GM23248 (cell line): Measurements from ENCODE around the gene ATP9A. TPM values are rescaled to one million over a fixed set of nuclear protein-coding genes. Genes with fewer than 3 reads are reported as not detected.
A peak's percentile ranks its signal among the peaks of the same experiment; 100 is the strongest.

ENCODE experiments used
- DNase-seq: peaks from one replicate; pipeline ENCODE4 v3.0.0-alpha.2; 2015
- H2AFZ ChIP-seq: fragments of 200-600 bp; sonication (generic); 2 replicates; pipeline ENCODE4 v1.6.1; 2016; ENCODE audit warnings: antibody characterized with exemption
- H3F3A ChIP-seq: fragments of 200-600 bp; sonication (generic); 2 replicates; pipeline ENCODE4 v1.6.1; 2016; ENCODE audit warnings: mild to moderate bottlenecking, antibody characterized with exemption, mixed run types; ENCODE audit not compliant: insufficient read depth
- H3K27ac ChIP-seq: fragments of 200-600 bp; sonication (generic); 2 replicates; pipeline ENCODE4 v1.5.1; 2016; ENCODE audit warnings: mild to moderate bottlenecking
- H3K27me3 ChIP-seq: fragments of 200-600 bp; sonication (generic); replicated peaks from 2 replicates; pipeline ENCODE4 v1.6.1; 2016; ENCODE audit warnings: mild to moderate bottlenecking; ENCODE audit not compliant: insufficient read depth
- H3K36me3 ChIP-seq: fragments of 200-600 bp; sonication (generic); 2 replicates; pipeline ENCODE4 v1.6.1; 2016; ENCODE audit warnings: low read depth, mild to moderate bottlenecking
- H3K4me1 ChIP-seq: fragments of 200-600 bp; sonication (generic); 2 replicates; pipeline ENCODE4 v1.6.1; 2016; ENCODE audit warnings: mild to moderate bottlenecking; ENCODE audit not compliant: insufficient read depth
- H3K4me2 ChIP-seq: fragments of 200-600 bp; sonication (generic); one replicate; pipeline ENCODE4 v1.6.1; 2016; ENCODE audit warnings: mild to moderate bottlenecking; ENCODE audit not compliant: unreplicated experiment
- H3K4me3 ChIP-seq: fragments of 200-600 bp; sonication (generic); 2 replicates; pipeline ENCODE4 v1.5.1; 2016; ENCODE audit warnings: mild to moderate bottlenecking
- H3K79me2 ChIP-seq: fragments of 200-600 bp; sonication (generic); 2 replicates; pipeline ENCODE4 v1.6.1; 2016; ENCODE audit warnings: mild to moderate bottlenecking; ENCODE audit not compliant: insufficient read depth
- H3K9ac ChIP-seq: fragments of 200-600 bp; sonication (generic); 2 replicates; pipeline ENCODE4 v1.6.1; 2016; ENCODE audit warnings: mild to moderate bottlenecking
- H3K9me2 ChIP-seq: fragments of 200-600 bp; sonication (generic); 2 replicates; pipeline ENCODE4 v1.6.1; 2016; ENCODE audit warnings: mixed run types, mild to moderate bottlenecking, moderate library complexity; ENCODE audit not compliant: insufficient read depth
- H3K9me3 ChIP-seq: fragments of 200-600 bp; sonication (generic); one replicate; pipeline ENCODE4 v1.6.1; 2017; ENCODE audit warnings: low read depth
- H4K20me1 ChIP-seq: fragments of 200-600 bp; sonication (generic); 2 replicates; pipeline ENCODE4 v1.6.0; 2016; ENCODE audit not compliant: insufficient read depth
- EZH2 ChIP-seq: fragments of 200-600 bp; sonication (generic); IDR thresholded peaks from 2 replicates; pipeline ENCODE4 v1.6.1; 2018; ENCODE audit warnings: antibody characterized with exemption, mild to moderate bottlenecking; ENCODE audit not compliant: insufficient read depth, poor library complexity, severe bottlenecking
- EZH2phosphoT487 ChIP-seq: fragments of 200-600 bp; sonication (generic); IDR thresholded peaks from 2 replicates; pipeline ENCODE4 v1.6.1; 2018; ENCODE audit warnings: antibody characterized with exemption, moderate library complexity, mild to moderate bottlenecking, low read depth; ENCODE audit not compliant: insufficient read depth
- WGBS, 2 experiments: methylation state at CpG; one replicate each; pipeline ENCODE4 v1.1.6; 2015 to 2017; ENCODE audit warnings: low lambda C conversion rate in 2 of 2, low coverage in 1 of 2; ENCODE audit errors: missing lambda C conversion rate in 2 of 2; 5-methylcytosine and 5-hydroxymethylcytosine counted together
- in situ Hi-C: fragments of 300-500 bp; cut with MboI; formaldehyde crosslinking; loops from 2 replicates; pipeline ENCODE4 v1.15.0; 2020
- polyA plus RNA-seq: library from polyadenylated mRNA; unstranded; fragments of >200 nt; fragmentation: Nextera tagmentation; extraction: Ambion mirVana; gene quantifications from 2 replicates; pipeline ENCODE4 v1.2.1, GENCODE V29; 2016
- total RNA-seq: library from RNA; depleted of rRNA; stranded (reverse); fragments of >200 nt; shearing (Covaris generic); gene quantifications from 2 replicates; pipeline ENCODE4 v1.2.3, GENCODE V29; 2014

Gene ATP9A
- total and polyA plus RNA-seq, 2 experiments from 2014 or later = 6.9 to 15.9 TPM

DNA sequence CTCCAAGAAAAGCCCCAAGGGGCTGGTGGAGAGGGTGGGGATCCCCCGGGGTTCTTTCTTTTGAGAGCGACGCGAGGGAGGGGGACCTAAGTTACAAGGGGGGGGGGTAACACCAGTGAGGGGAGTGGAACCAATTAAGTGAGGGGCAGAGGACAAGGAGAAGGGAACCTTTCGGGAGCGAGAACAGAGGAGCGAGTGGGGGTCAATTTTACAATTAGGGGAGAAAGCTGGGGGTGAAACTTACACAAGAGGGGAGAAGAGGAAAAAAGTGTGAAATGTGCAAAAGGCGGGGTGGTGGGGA is 33.6 kb upstream of the ATP9A start:
- Histone ChIP-seq H3K9me2 (no peaks in the 10 kb centered on the region), H3K4me1 (0 out of 2 replicates have a peak, but pooled peaks cover 5% of the 10 kb centered on the region), H2AFZ (peak overlapping the region; percentile 89), H3K4me2 (peak overlapping the region; percentile 85), H4K20me1 (no peaks in the 10 kb centered on the region), H3K79me2 (no peaks in the 10 kb centered on the region), H3K27me3 (peaks cover 40% of the 10 kb centered on the region), H3K27ac (no peak overlapping the region), H3K9ac (no peak overlapping the region), H3K36me3 (no peaks in the 10 kb centered on the region), H3K4me3 (peak overlapping the region; percentile 75), H3K9me3 (no peaks in the 10 kb centered on the region), H3F3A (0 out of 2 replicates have a peak, but pooled peaks cover 10% of the 10 kb centered on the region)
- 9% methylated on average over 8 of the region's 8 CpGs; no CpG with 5 or more reads in 1 of the 2 experiments for WGBS, 2 experiments
- in situ Hi-C loops = no loop called here
- no peak for DNase-seq
- TF ChIP-seq EZH2 = no peak

DNA sequence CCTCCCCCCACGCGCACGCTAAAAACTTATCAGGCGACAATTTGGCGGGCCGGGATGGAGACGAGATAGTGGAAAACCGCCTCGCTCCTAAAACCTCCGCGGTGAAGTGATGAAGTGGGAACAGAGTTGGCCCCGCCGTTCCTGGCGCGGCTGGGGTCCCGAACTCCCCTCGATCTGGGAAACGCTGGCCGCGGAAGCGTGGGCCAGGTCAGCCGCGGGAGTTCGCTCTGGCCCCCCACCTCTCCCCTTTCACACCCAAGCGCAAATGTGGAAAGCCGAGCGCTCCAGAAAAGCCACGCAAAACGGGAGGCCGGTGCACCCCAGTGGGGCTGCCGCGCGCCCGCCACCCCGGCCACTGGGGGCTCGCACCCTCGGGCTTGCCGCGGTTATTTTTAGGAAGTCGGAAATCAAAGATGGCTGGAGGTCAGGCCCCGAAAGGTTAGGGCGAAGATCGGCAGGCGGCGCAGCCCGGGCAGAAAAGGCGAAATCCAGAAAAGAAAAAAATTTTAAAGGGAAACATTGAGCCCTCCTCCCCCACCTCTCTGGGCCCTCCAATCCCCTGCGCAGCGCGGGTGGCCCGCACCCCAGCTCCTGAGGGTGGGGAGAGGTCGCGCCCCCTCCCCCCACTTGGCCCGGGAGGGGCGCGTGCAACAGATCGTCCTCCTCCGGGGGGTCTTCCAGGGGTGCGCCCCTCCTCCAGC is 33.1 kb upstream of the ATP9A start:
- Histone ChIP-seq H3K27me3 (peaks cover 40% of the 10 kb centered on the region), H3K9ac (0 out of 2 replicates have a peak overlapping the region, but pooled peaks have one; percentile 24), H3K9me3 (no peaks in the 10 kb centered on the region), H3F3A (0 out of 2 replicates have a peak, but pooled peaks cover 10% of the 10 kb centered on the region), H3K79me2 (no peaks in the 10 kb centered on the region), H3K4me1 (0 out of 2 replicates have a peak, but pooled peaks cover 5% of the 10 kb centered on the region), H2AFZ (peak overlapping the region; percentile 89), H3K27ac (no peak overlapping the region), H4K20me1 (no peaks in the 10 kb centered on the region), H3K36me3 (no peaks in the 10 kb centered on the region), H3K4me3 (peak overlapping the region; percentile 75), H3K4me2 (peak overlapping the region; percentile 85), H3K9me2 (no peaks in the 10 kb centered on the region)
- in situ Hi-C loops = no loop called here
- peak; percentile 38 for DNase-seq
- WGBS, 2 experiments = 1 to 3% methylated on average over 51 to 59 of the region's 59 CpGs
- TF ChIP-seq EZH2phosphoT487 (0 out of 2 replicates have a peak, but pooled peaks have one; percentile 19), EZH2 (peak; percentile 49)

DNA sequence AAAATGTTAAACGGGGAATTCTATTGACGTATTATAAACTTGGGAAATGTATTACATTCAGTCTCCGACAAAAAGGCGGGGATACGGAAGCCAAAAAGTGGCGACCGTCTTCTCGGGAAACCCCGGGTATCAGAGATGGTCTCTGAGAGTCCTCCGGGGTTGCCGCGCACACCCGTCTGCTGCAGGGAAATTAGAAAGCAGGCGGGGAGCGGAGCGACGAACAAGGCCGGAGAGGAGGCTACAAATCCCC is 32.6 kb upstream of the ATP9A start:
- TF ChIP-seq EZH2 (no peak), EZH2phosphoT487 (no peak)
- H3K9ac ChIP-seq = no peak overlapping the region
- in situ Hi-C loops = no loop called here

GRCh38 chr20:51800060-51800871 is 32.1 kb upstream of the ATP9A start:
- in situ Hi-C loops = no loop called here
- whole genome bisulfite sequencing, 2 experiments = 1% methylated on average over 34 to 44 of the region's 44 CpGs
- Histone ChIP-seq H3K9me2 (no peaks in the 10 kb centered on the region), H3K27me3 (peaks cover 40% of the 10 kb centered on the region), H4K20me1 (no peaks in the 10 kb centered on the region), H2AFZ (peak overlapping the region; percentile 89), H3K36me3 (no peaks in the 10 kb centered on the region), H3K27ac (no peak overlapping the region), H3K4me2 (peak overlapping the region; percentile 85), H3K9ac (no peak overlapping the region), H3K9me3 (no peaks in the 10 kb centered on the region), H3K4me1 (0 out of 2 replicates have a peak, but pooled peaks cover 5% of the 10 kb centered on the region), H3K4me3 (peak overlapping the region; percentile 75), H3F3A (0 out of 2 replicates have a peak, but pooled peaks cover 10% of the 10 kb centered on the region), H3K79me2 (no peaks in the 10 kb centered on the region)
- peak; percentile 38 for DNase-seq
- TF ChIP-seq EZH2 = peak; percentile 38
- no peak for TF ChIP-seq EZH2phosphoT487

More for the DNA sequence above, 32.6 kb upstream of the ATP9A start:
- peak overlapping the region; percentile 75 for H3K4me3 ChIP-seq
- H3K27ac ChIP-seq = no peak overlapping the region
- H3K4me2 ChIP-seq = peak overlapping the region; percentile 85
- peaks cover 40% of the 10 kb centered on the region for H3K27me3 ChIP-seq
- no peaks in the 10 kb centered on the region for H3K9me2 ChIP-seq
- peak overlapping the region; percentile 89 for H2AFZ ChIP-seq
- peak; percentile 30 for DNase-seq
- 0 out of 2 replicates have a peak, but pooled peaks cover 5% of the 10 kb centered on the region for H3K4me1 ChIP-seq
- no peaks in the 10 kb centered on the region for H3K36me3 ChIP-seq
- WGBS, 2 experiments = 1% methylated on average over 18 of the region's 18 CpGs
- no peaks in the 10 kb centered on the region for H3K9me3 ChIP-seq
- 0 out of 2 replicates have a peak, but pooled peaks cover 10% of the 10 kb centered on the region for H3F3A ChIP-seq
- no peaks in the 10 kb centered on the region for H3K79me2 ChIP-seq
- H4K20me1 ChIP-seq = no peaks in the 10 kb centered on the region
